NCI-H524 (cell line): ENCODE results near the gene MARCHF10.

Experiments
- DNase-seq, 2 experiments: peaks; one replicate each; lab custom pipeline; 2025; lab: John Stamatoyannopoulos, UW

Gene MARCHF10

GRCh38 chr17:62676952-62677596 lies 131.0 kb downstream of the MARCHF10 start:
- DNase-seq, result no peak

DNA sequence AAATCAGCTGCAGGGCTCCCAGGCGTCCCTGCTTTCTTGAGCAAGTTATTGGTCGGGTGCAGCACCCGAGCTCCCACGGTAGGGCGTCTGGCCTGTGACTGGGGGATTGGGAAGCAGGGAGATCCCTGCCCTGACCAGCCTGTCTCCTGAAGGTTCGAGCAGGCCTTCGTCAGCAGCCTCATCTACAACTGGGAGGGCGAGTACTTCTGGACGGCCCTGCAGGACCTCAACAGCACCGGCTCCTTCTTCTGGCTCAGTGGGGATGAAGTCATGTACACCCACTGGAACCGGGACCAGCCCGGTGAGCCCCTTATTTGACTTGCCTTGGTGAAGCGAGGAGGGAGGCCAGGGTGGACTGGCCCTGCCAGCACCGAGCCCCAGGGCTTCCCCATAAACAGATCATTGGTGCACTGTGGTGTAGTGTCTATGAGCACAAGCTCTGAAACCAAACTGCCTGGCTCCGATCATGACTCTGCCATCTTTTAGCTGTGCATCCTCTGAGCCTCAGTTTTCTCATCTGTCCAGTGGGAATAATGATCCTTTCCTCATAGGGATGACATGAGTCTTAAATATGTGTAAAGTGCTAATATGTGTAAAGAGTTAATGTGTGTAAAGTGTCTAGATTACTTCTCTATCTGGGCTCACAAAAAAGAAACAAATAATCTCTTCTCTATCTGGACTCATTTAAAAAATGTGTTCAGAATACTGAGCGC lies 131.7 kb downstream of the MARCHF10 start:
- DNase-seq, result no peak

DNA sequence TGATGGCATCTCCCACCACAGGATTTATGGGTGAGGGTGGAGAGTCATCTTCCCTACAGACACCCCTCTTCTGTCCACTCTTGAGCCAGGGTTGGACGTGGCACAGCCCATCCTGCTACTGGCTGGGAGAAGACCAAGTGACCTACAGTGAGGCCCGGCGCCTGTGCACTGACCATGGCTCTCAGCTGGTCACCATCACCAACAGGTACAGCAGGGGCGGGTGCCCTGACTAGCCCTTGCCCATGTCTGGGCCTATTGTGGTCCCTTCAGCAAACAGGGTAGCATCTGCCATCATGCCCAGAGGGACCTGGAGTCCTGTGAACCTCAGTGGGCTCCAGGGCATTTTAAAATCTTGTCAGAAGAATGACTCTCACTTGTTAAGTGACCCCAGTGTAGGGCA lies 132.4 kb downstream of the MARCHF10 start:
- no peak for DNase-seq

DNA sequence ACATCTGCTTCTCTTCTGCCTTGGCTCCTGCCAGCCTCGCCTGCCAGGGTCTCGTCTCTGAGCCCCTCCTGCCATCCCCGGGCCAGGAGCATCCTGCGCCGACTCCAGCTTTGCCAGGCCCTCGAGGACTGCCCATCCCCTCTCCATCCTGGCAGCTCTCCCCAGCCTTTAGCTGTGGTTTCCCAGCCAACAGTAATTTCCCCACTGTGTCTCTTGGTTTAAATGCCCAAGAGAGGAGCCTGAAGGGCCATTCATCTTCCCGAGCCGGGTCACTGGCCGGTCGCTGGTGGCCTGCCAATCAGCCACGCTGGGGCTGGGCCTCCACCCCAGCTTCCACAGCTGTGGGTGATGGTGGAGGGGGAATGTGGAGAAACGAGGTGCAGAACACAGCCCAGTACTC lies 132.9 kb downstream of the MARCHF10 start:
- no peak for DNase-seq

- DNase-seq, result no peak
Measured at GRCh38 chr17:62674841-62675240, 133.3 kb downstream of the MARCHF10 start.

- DNase-seq, result no peak
Measured at GRCh38 chr17:62674363-62674739, 133.8 kb downstream of the MARCHF10 start.

DNA sequence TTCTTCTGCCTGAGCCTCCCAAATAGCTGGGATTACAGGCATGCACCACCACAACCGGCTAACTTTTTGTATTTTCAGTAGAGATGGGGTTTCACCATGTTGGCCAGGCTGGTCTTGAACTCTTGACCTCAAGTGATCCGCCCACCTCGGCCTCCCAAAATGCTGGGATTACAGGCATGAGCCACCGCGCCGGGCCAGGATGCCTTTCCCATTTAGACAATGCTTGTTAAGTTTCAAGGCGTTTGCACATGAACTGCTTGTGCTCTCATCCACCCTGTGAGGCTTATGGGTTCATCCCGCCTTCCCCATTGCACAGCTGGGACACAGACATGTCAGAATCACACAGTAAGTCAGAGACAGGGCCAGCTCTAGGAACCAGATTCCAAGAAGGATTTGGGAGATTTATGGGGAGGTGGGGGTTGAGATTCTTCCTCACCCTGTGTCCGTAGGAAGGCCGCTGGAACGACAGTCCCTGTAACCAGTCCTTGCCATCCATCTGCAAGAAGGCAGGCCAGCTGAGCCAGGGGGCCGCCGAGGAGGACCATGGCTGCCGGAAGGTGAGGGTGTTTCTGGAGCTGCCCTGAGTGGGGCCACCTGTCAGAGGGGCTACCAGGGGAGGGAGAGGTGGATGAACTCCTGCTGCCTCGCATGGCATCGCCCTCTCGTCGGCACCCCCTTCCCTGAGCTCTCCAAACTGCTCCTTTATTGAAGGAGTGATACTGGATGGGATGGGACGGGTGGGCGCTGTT lies 134.3 kb downstream of the MARCHF10 start:
- no peak for DNase-seq

DNA sequence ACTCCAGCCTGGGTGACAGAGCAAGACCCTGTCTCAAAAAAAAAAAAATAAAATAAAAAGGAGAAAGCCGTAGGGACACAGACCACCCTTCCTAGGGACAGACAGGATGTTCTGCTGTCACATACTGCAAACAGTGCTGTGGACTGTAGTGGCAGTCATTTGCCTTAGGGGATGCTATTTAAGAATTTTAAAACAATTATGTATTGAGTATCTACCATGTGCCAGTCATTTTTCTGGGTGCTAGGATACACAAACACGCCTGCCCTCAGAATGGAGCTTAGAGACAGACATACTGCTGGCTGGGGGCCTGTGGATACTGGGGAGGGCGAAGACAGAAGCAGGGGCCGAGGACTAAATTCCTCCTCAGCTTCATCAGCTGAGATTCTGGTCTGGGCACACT lies 135.2 kb downstream of the MARCHF10 start:
- no peak for DNase-seq

DNA sequence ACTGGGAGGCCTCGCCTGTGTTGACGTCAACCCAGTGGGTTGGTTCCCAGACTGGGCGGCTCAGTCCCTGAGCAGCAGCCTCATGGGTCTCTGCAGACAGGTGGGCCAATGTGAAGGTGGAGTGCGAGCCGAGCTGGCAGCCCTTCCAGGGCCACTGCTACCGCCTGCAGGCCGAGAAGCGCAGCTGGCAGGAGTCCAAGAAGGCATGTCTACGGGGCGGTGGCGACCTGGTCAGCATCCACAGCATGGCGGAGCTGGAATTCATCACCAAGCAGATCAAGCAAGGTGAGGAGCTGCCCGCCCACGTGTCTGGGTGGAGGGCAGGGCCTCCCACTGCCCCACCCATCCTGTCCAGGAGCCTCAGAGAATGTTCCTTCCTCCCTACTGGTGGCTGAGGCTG lies 136.6 kb downstream of the MARCHF10 start:
- peak in 1 of 2 experiments; percentile 33 for DNase-seq

GRCh38 chr17:62670202-62670821 lies 137.8 kb downstream of the MARCHF10 start:
- peak; percentile 38 to 80 for DNase-seq

GRCh38 chr17:62668091-62668804 lies 139.9 kb downstream of the MARCHF10 start:
- no peak for DNase-seq

DNA sequence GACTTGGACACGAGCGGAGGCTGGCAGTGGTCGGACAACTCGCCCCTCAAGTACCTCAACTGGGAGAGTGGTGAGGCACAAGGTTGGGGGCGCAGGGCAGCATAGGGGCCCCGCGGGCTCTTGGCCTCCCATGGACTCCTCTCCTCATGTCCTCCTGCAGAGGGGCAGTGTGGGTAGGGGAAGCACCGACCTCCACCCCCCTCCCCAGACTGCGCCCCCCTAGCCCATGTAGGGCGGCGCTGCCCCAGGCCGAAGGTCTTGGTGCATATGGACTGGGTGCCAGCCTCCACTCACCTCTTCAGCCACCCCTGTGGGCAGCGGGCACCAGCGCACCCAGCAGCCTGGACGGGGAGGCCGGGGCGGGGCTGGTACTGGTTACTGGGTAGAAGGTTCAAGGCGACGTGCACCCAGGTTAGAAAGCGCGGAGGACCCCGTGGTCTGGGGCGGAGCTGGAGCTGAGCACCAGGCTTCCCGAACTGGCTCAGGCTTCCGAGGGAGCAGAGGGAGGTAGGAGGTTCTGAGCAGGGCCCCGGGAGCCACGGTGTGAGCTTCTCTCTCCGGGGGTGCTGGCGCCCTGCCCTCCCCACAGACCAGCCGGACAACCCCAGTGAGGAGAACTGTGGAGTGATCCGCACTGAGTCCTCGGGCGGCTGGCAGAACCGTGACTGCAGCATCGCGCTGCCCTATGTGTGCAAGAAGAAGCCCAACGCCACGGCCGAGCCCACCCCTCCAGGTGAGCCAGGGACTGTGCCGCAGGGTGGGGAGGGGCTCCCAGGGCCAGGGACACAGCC lies 141.1 kb downstream of the MARCHF10 start:
- DNase-seq, result no peak

- peak; percentile 22 to 42 for DNase-seq
Measured at GRCh38 chr17:62666061-62666800, 141.9 kb downstream of the MARCHF10 start.

DNA sequence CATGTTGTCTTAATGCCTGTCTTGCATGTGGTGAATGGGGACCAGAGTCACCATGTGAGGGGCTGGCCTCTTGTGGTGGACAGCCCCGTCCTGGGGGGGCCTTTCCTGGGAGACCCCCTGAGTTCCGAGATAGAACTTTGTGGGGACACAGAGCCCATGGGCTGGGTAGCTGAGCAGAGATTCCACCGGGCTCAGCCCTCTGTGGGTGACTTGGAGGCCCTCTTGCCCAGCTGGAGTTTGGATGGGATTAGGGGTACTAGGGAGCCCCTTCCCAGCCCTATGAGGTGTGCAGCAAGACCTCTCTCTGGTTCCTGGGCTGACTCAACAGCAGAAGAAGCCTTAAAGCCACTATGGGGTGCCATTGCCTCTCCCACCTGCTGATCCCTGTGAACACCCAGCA lies 142.5 kb downstream of the MARCHF10 start:
- DNase-seq, result no peak

DNA sequence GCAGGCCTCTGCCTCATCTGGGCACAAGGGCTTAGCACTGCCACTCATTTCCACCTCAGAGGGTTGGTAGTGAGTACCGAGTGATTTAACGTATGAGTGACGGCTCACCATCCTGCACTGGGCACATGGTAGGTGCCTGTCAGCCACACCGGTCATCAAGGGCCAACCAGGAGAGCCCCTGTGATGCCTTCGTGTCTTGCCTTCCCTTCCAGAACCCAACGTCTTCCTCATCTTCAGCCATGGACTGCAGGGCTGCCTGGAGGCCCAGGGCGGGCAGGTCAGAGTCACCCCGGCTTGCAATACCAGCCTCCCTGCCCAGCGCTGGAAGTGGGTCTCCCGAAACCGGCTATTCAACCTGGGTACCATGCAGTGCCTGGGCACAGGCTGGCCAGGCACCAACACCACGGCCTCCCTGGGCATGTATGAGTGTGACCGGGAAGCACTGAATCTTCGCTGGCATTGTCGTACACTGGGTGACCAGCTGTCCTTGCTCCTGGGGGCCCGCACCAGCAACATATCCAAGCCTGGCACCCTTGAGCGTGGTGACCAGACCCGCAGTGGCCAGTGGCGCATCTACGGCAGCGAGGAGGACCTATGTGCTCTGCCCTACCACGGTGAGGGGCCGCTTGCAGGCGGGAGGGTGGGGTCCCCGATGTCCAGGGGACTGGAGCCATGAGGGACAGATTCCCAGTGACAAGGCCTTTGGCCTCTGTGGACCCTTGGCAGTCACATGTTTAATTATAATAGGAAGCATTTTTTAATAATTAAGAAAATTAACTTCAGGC lies 143.6 kb downstream of the MARCHF10 start:
- no peak for DNase-seq

DNA sequence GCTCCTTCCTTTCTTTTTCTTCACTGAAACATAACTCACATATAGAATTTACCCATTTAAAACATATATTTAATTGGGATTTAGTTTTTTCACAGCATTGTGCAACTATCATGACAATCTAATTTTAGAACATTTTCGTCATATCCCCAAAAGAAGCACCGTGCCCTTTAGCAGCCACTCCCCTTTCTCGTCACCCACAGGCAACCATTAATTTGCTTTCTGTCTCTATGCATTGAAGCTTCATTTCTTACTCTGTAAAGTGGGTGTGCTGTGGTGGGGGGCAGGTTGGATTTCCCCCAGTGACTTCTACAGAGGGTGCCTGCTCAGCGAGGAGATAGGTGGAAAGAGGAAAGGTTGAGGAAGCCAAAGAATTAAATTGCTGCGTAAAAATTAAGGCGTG lies 144.8 kb downstream of the MARCHF10 start:
- no peak for DNase-seq

GRCh38 chr17:62662855-62663254 lies 145.3 kb downstream of the MARCHF10 start:
- no peak for DNase-seq

DNA sequence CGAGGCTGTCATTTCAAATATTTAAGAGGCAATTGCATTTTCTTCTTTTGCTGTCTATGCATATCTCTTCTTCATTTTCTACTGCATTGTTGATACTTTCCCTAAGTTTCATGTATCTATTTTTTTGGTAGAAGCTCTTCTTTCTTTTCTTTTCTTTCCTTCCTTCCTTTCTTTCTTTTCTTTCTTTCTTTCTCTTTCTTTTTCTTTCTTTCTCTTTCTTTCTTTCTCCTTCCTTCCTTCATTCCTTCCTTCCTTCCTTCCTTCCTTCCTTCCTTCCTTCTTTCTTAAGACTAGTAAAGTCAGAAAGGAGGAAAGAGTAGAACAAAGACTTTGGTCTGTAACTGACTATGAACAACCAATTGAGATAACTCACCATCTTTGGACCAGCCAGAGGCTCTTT lies 146.8 kb downstream of the MARCHF10 start:
- no peak for DNase-seq

- DNase-seq, result no peak
Measured at GRCh38 chr17:62660629-62661118, 147.4 kb downstream of the MARCHF10 start.
